D721Med (cell line): ENCODE results near the gene GPC6.

Source experiments
- DNase-seq: peaks from one replicate; pipeline ENCODE4 v3.0.0; 2011; ENCODE audit warnings: low spot score; ENCODE audit not compliant: insufficient read length
- FAIRE-seq: peaks from 2 replicates; lab custom pipeline; 2011; peaks lifted over from hg19 to GRCh38; lab: Jason Lieb, UNC
- TF ChIP-seq, protein P1 (sequence below): IDR thresholded peaks from 2 replicates; pipeline ENCODE4 v1.5.1; 2012; ENCODE audit warnings: mild to moderate bottlenecking, control low read depth; ENCODE audit not compliant: insufficient read depth; ENCODE audit errors: missing control alignments

Gene GPC6

DNA sequence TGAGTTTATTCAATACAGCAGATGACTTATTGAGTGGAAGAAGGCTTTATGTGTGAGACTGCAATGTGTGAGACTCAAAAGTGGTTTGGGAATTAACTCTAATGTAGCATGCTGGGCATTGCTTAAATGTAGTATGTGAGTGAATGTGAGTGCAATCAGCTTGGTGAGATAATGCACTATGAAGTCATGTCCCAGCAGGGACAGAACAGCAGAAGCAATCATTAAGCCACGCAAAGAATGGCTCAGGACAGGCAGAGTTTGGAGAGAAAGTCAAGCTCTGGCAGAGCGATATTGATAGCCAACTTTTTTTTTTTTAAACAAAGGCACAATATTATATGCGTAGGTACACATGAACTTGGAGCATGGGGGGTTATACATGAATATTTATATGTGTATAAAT, 597.7 kb downstream of the GPC6 start:
- no peak for DNase-seq
- no peak for FAIRE-seq
- TF ChIP-seq, protein P1, sequence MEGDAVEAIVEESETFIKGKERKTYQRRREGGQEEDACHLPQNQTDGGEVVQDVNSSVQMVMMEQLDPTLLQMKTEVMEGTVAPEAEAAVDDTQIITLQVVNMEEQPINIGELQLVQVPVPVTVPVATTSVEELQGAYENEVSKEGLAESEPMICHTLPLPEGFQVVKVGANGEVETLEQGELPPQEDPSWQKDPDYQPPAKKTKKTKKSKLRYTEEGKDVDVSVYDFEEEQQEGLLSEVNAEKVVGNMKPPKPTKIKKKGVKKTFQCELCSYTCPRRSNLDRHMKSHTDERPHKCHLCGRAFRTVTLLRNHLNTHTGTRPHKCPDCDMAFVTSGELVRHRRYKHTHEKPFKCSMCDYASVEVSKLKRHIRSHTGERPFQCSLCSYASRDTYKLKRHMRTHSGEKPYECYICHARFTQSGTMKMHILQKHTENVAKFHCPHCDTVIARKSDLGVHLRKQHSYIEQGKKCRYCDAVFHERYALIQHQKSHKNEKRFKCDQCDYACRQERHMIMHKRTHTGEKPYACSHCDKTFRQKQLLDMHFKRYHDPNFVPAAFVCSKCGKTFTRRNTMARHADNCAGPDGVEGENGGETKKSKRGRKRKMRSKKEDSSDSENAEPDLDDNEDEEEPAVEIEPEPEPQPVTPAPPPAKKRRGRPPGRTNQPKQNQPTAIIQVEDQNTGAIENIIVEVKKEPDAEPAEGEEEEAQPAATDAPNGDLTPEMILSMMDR, result no peak

DNA sequence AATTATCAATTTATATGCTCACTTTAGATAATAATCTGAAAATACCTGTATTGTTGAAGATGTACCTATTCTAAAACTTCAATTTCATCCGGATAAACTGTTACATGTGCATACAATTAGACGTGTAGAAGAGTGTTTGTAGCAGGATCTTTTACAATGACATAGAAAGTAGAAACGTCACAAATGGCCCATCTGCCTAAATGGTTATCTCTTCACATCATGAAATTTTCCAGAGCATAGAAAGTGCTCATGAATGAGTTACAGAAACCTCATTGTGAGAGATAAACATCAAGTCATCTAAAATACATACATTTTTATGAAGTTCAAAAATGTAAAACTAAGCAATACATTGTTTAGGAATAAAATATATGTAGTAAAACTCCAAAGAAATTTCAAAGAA, 607.4 kb downstream of the GPC6 start:
- no peak for DNase-seq
- TF ChIP-seq, protein P1, result no peak

DNA sequence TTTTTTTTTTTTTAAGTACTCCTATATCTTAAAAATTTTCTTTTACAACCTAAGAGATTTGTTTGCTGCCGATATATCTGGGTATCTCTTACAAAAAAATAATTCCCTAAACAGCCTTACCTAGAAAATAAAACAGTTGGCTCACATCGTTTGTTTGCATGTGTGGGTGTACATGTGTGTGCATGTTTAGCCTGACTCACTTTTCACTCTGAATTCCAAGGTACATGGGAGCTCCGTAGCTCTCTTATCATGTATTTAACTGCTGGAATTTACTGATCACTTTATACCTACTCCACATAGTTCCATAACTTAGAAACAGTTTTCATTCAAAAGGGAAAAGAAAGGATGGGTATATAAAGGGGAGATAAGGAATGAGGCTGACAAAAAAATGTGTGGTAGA, 616.5 kb downstream of the GPC6 start:
- FAIRE-seq, result no peak
- no peak for DNase-seq
- TF ChIP-seq, protein P1, result no peak

More for the DNA sequence above, 607.4 kb downstream of the GPC6 start:
- no peak for FAIRE-seq

DNA sequence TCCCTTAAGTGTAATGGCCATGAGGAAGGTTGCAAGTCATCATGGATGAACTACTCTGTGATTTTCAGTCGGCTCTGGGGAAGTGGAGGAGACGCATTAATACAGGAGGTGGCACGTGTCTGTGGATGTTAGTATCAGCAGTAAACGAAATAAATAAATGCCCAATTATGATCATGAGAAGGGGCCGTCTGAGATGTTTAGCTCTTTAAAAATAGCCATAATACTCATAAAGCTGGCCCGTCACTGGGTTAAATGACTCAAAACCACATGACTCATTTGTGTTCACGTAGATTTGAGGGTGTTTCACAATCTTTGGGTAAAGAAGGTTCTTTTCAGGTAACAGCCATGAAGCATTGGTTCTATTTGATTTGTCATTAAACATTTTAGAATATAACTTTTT, 620.6 kb downstream of the GPC6 start:
- FAIRE-seq, result no peak

DNA sequence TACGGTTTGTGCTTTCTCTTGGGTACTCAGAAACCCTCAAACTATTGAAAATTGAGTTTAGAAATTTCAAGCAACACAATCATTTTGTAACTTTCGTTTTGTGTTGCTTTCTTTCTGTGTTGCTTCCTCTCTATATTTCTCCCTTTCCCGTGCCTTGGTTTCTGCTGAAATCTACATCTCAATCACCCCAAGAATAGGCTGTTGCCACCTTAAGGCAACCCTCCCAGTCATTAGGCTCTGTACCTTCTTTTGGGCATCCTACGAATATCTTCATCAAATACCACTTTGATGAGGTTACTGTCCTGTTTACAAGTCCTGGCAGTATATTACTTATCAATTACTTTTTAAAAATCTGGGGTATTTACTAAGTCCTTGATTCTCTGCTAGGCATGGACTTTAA, 621.6 kb downstream of the GPC6 start:
- DNase-seq (no peak), FAIRE-seq (no peak)
- TF ChIP-seq, protein P1, result no peak

More for the DNA sequence above, 620.6 kb downstream of the GPC6 start:
- no peak for DNase-seq
- TF ChIP-seq, protein P1, result no peak

DNA sequence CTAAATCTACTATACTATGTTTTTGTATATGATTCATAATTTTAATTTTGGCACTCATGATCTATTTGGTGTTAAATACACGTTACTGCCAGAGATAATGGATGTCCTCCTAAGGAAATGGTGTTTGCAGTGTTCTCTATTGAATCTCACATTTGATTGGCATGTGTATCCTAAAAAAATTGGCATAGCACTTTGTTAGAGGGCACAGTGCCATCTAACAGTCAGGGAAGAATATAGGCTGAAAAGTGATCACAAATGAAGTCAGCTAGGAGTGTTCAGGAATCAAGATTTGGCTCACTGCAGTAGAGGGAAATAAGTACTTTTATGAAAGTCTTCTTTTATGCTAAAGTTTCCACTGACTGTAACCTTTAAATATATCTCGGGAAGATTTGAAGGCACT, 624.6 kb downstream of the GPC6 start:
- DNase-seq (no peak), FAIRE-seq (no peak)
- TF ChIP-seq, protein P1, result no peak

DNA sequence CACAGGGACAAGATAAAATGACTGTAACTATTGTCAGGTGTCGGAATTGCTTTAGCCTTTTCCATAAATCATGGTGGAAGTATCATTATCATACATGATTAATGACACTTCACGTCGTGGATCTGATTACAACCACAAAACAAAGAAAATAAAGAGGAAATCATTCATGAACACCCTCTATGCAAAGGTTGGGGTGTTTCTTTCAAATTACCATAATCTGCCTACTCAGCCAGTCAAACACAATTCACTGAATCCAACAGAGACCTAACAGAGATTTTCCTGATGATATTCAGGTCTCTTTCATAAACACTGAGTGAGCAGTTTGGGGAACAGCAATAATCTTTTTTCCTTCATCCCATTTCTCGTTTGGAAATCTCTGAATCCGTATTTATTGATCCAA, 627.3 kb downstream of the GPC6 start:
- DNase-seq (no peak), FAIRE-seq (peak; percentile 46)
- TF ChIP-seq, protein P1, result no peak
